Measurements from ENCODE around the gene CDIP1. TPM values are rescaled to one million over a fixed set of nuclear protein-coding genes. Genes with fewer than 3 reads are reported as not detected.

CDIP1 gene
- total RNA-seq, 4 donors from 2014 or later, result 18.3 to 33.4 (median 28.3) TPM

GRCh38 chr16:4525634-4526277, 12.8 kb downstream of the CDIP1 start:
- Histone ChIP-seq H3K4me3 (no peak overlapping the region), H3K4me1 (peaks cover 32 to 57% (median 37%) of the 10 kb centered on the region in 4 donors), H3K27ac (replicated peaks in 1 of 4) (no peak overlapping the region), H3K9me3 (no peaks in the 10 kb centered on the region), H3K27me3 (no peaks in the 10 kb centered on the region), H3K36me3 (peaks cover 0 to 18% (median 6%) of the 10 kb centered on the region in 4 donors)
- no peak for DNase-seq (ENCODE audit: extremely low spot score)
- TF ChIP-seq EP300 (IDR thresholded peaks at IDR 0.05), result no peak
- no peak for TF ChIP-seq POLR2A (IDR thresholded peaks at IDR 0.05; ENCODE audit: low read depth)
- TF ChIP-seq CTCF (IDR thresholded peaks at IDR 0.05), result no peak
- TF ChIP-seq POLR2AphosphoS5 (IDR thresholded peaks at IDR 0.05), result no peak
- WGBS, result 84% methylated on average over 12 of the region's 13 CpGs
- intact Hi-C loops (cut with DNase I), result no loop called here

- Histone ChIP-seq H3K4me3 (no peak overlapping the region), H3K27ac (replicated peaks in 1 of 4) (no peak overlapping the region), H3K36me3 (peaks cover 0 to 18% (median 6%) of the 10 kb centered on the region in 4 donors), H3K4me1 (peaks cover 32 to 57% (median 36%) of the 10 kb centered on the region in 4 donors), H3K27me3 (no peaks in the 10 kb centered on the region), H3K9me3 (no peaks in the 10 kb centered on the region)
- no peak for TF ChIP-seq POLR2AphosphoS5 (IDR thresholded peaks at IDR 0.05)
- TF ChIP-seq EP300 (IDR thresholded peaks at IDR 0.05), result no peak
- TF ChIP-seq CTCF (IDR thresholded peaks at IDR 0.05), result no peak
- no peak for TF ChIP-seq POLR2A (IDR thresholded peaks at IDR 0.05; ENCODE audit: low read depth)
- WGBS, result 86% methylated on average over 7 of the region's 7 CpGs
- intact Hi-C loops (cut with DNase I), result no loop called here
- DNase-seq (ENCODE audit: extremely low spot score), result no peak
Measured at GRCh38 chr16:4525069-4525468, 13.5 kb downstream of the CDIP1 start.

- no peak for DNase-seq (ENCODE audit: extremely low spot score)
- intact Hi-C loops (cut with DNase I), result no loop called here
- Histone ChIP-seq H3K27ac (replicated peaks in 1 of 4) (no peak overlapping the region), H3K9me3 (no peaks in the 10 kb centered on the region), H3K4me1 (peaks cover 29 to 54% (median 33%) of the 10 kb centered on the region in 4 donors), H3K36me3 (peaks cover 0 to 18% (median 6%) of the 10 kb centered on the region in 4 donors), H3K4me3 (no peak overlapping the region), H3K27me3 (no peaks in the 10 kb centered on the region)
- TF ChIP-seq POLR2A (IDR thresholded peaks at IDR 0.05; ENCODE audit: low read depth) (no peak), EP300 (IDR thresholded peaks at IDR 0.05) (no peak), POLR2AphosphoS5 (IDR thresholded peaks at IDR 0.05) (no peak), CTCF (IDR thresholded peaks at IDR 0.05) (no peak)
Measured at GRCh38 chr16:4524571-4524970, 14.0 kb downstream of the CDIP1 start.

- H3K27ac ChIP-seq (replicated peaks in 1 of 4), result no peak overlapping the region
- no peak for DNase-seq (ENCODE audit: extremely low spot score)
Measured at GRCh38 chr16:4523686-4524085, 14.9 kb downstream of the CDIP1 start.

More at GRCh38 chr16:4523686-4524085, 14.9 kb downstream of the CDIP1 start:
- H3K4me1 ChIP-seq, result peaks cover 21 to 45% (median 24%) of the 10 kb centered on the region in 4 donors
- TF ChIP-seq CTCF (IDR thresholded peaks at IDR 0.05), result no peak
- no peak for TF ChIP-seq POLR2A (IDR thresholded peaks at IDR 0.05; ENCODE audit: low read depth)
- no peak for TF ChIP-seq POLR2AphosphoS5 (IDR thresholded peaks at IDR 0.05)
- no peak for TF ChIP-seq EP300 (IDR thresholded peaks at IDR 0.05)
- no peaks in the 10 kb centered on the region for H3K9me3 ChIP-seq
- H3K27me3 ChIP-seq, result no peaks in the 10 kb centered on the region
- H3K4me3 ChIP-seq, result no peak overlapping the region
- H3K36me3 ChIP-seq, result peaks cover 0 to 18% (median 6%) of the 10 kb centered on the region in 4 donors
- intact Hi-C loops (cut with DNase I), result no loop called here
- 98% methylated on average over 4 of the region's 4 CpGs for WGBS

Measured in esophagus muscularis mucosa (tissue), 4 donors.